Lung (tissue), 12 donors: ENCODE results near the gene TNFRSF13B. TPM values are rescaled to one million over a fixed set of nuclear protein-coding genes. Genes with fewer than 3 reads are reported as not detected.
"Not testable (repeated sequence)": the region's sequence is repeated elsewhere in the genome, so short reads cannot be mapped to it uniquely, and the experiment has no call there.

ENCODE experiments used
- ATAC-seq: fragments of 200-7000 bp; cut with Tn5 transposase; one replicate; pipeline ENCODE4 v1.9.1; 2020; ENCODE audit warnings: moderate number of reproducible peaks; ENCODE audit not compliant: insufficient read depth, low FRiP score
- DNase-seq, 3 donors: peaks; one replicate each; pipeline ENCODE4 v3.0.0-alpha.2; 2013 to 2017
- H3K27ac ChIP-seq, 2 donors: one replicate each; pipeline ENCODE4 v1.5.1; 2013; ENCODE audit warnings: mild to moderate bottlenecking in 2 of 2, moderate library complexity in 2 of 2, control low read depth in 1 of 2, inconsistent platforms in 1 of 2, low read depth in 1 of 2, low read length in 1 of 2
- H3K27me3 ChIP-seq, 3 donors: one replicate each; pipeline ENCODE4 v1.5.1; 2013; ENCODE audit warnings: low read length in 2 of 3; ENCODE audit not compliant: control insufficient read depth in 3 of 3, insufficient read depth in 3 of 3
- H3K36me3 ChIP-seq, 4 donors: one replicate each; pipeline ENCODE4 v1.5.1; 2013; ENCODE audit warnings: low read length in 4 of 4, mild to moderate bottlenecking in 1 of 4, moderate library complexity in 1 of 4; ENCODE audit not compliant: control insufficient read depth in 4 of 4, insufficient read depth in 4 of 4
- H3K4me1 ChIP-seq, 5 donors: one replicate each; pipeline ENCODE4 v1.5.1; 2013; ENCODE audit warnings: low read length in 5 of 5, mild to moderate bottlenecking in 2 of 5, moderate library complexity in 1 of 5; ENCODE audit not compliant: control insufficient read depth in 5 of 5, insufficient read depth in 5 of 5
- H3K4me3 ChIP-seq: one replicate; pipeline ENCODE4 v1.5.1; 2013; ENCODE audit warnings: mild to moderate bottlenecking, control low read depth, moderate library complexity
- H3K9ac ChIP-seq, 2 donors: one replicate each; pipeline ENCODE4 v1.5.1; 2013; ENCODE audit warnings: low read length in 2 of 2, control low read depth in 1 of 2; ENCODE audit not compliant: insufficient read depth in 1 of 2
- H3K9me3 ChIP-seq, 4 donors: one replicate each; pipeline ENCODE4 v1.5.1; 2013; ENCODE audit warnings: low read length in 3 of 4, mild to moderate bottlenecking in 1 of 4, moderate library complexity in 1 of 4; ENCODE audit not compliant: control insufficient read depth in 4 of 4, insufficient read depth in 3 of 4
- WGBS, 2 donors: extraction: QIAGEN DNeasy Blood & Tissue Kit; methylation state at CpG; one replicate each; pipeline ENCODE4 v1.1.7; 2013; 5-methylcytosine and 5-hydroxymethylcytosine counted together
- polyA plus RNA-seq, 2 donors: library from polyadenylated mRNA; stranded (reverse); fragments of 200-250 nt; gene quantifications; one replicate each; pipeline ENCODE4 v1.2.1, GENCODE V29; 2013
- total RNA-seq, 2 donors: library from RNA; depleted of rRNA in 1 of 2; stranded (reverse); fragments of >200 nt in 1 of 2; gene quantifications; one replicate each; pipeline ENCODE4 v1.2.1, GENCODE V29; 2014 to 2021
- TF ChIP-seq, protein P1 (sequence below): IDR thresholded peaks from 2 replicates; pipeline ENCODE4 v1.5.1; 2012; ENCODE audit warnings: mild to moderate bottlenecking; ENCODE audit errors: control extremely low read depth, extremely low read depth
- donor health status: control.
- donor health status: control.
- donor health status: Bipolar disorder and iron deficiency.
- donor health status: healthy.
- donor health status: DM: yes; HTN: yes; CAD: no.

TNFRSF13B gene
- total and polyA plus RNA-seq, 4 donors = 0.08 to 1.4 (median 0.48) TPM

DNA sequence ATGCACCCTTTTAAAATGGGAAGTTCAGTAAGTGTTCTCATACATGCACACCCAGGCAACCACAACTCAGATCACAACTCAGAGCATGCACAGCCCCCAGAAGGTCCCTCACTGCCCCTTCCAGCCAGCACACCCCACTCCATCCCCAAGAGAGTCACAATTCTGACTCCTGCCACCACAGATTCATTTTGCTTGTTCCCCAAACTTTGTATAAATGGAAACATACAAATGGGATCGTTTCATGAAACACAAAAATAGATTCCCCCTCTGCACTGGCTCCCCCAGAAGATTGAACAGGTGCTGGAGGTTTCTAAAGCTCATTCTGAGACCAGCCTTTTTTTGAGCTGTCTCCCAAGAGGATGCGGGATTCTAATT, 3.3 kb upstream of the TNFRSF13B start:
- H3K36me3 ChIP-seq = no peaks in the 10 kb centered on the region
- H3K9ac ChIP-seq = no peak overlapping the region
- H3K9me3 ChIP-seq = no peaks in the 10 kb centered on the region
- H3K27me3 ChIP-seq = peaks cover 0 to 6% (median 0%) of the 10 kb centered on the region in 3 donors
- TF ChIP-seq, protein P1, sequence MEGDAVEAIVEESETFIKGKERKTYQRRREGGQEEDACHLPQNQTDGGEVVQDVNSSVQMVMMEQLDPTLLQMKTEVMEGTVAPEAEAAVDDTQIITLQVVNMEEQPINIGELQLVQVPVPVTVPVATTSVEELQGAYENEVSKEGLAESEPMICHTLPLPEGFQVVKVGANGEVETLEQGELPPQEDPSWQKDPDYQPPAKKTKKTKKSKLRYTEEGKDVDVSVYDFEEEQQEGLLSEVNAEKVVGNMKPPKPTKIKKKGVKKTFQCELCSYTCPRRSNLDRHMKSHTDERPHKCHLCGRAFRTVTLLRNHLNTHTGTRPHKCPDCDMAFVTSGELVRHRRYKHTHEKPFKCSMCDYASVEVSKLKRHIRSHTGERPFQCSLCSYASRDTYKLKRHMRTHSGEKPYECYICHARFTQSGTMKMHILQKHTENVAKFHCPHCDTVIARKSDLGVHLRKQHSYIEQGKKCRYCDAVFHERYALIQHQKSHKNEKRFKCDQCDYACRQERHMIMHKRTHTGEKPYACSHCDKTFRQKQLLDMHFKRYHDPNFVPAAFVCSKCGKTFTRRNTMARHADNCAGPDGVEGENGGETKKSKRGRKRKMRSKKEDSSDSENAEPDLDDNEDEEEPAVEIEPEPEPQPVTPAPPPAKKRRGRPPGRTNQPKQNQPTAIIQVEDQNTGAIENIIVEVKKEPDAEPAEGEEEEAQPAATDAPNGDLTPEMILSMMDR = no peak
- WGBS, 2 donors = 73 to 85% methylated on average over 2 of the region's 2 CpGs
- H3K27ac ChIP-seq = no peak overlapping the region
- DNase-seq (no peak), ATAC-seq (no peak)
- H3K4me3 ChIP-seq = no peak overlapping the region
- H3K4me1 ChIP-seq = no peaks in the 10 kb centered on the region

GRCh38 chr17:16974569-16975276, 2.8 kb upstream of the TNFRSF13B start:
- Histone ChIP-seq H3K27ac (no peak overlapping the region), H3K4me3 (no peak overlapping the region), H3K36me3 (no peaks in the 10 kb centered on the region), H3K9ac (no peak overlapping the region), H3K27me3 (peaks cover 0 to 6% (median 0%) of the 10 kb centered on the region in 3 donors), H3K9me3 (no peaks in the 10 kb centered on the region), H3K4me1 (no peaks in the 10 kb centered on the region)
- TF ChIP-seq, protein P1 = no peak
- WGBS, 2 donors = 89% methylated on average over 6 of the region's 6 CpGs
- DNase-seq (no peak), ATAC-seq (no peak)

- H3K27me3 ChIP-seq = peaks cover 0 to 6% (median 0%) of the 10 kb centered on the region in 3 donors
- H3K36me3 ChIP-seq = no peaks in the 10 kb centered on the region
- no peak overlapping the region for H3K27ac ChIP-seq
- no peak overlapping the region for H3K9ac ChIP-seq
- no peaks in the 10 kb centered on the region for H3K4me1 ChIP-seq
- 83 to 84% methylated on average over 13 of the region's 13 CpGs for WGBS, 2 donors
- no peaks in the 10 kb centered on the region for H3K9me3 ChIP-seq
- no peak for DNase-seq
- no peak overlapping the region for H3K4me3 ChIP-seq
- TF ChIP-seq, protein P1 = no peak
- ATAC-seq = no peak
Observed at GRCh38 chr17:16973760-16974540, 2.0 kb upstream of the TNFRSF13B start.

- H3K4me3 ChIP-seq = not testable (repeated sequence)
- WGBS, 2 donors = 70 to 71% methylated on average over 10 of the region's 10 CpGs
Observed at GRCh38 chr17:16973043-16973442, 1.1 kb upstream of the TNFRSF13B start.

More at GRCh38 chr17:16973043-16973442, 1.1 kb upstream of the TNFRSF13B start:
- not testable (repeated sequence) for ATAC-seq, H3K9ac ChIP-seq, H3K36me3 ChIP-seq, H3K4me1 ChIP-seq, H3K27me3 ChIP-seq, H3K9me3 ChIP-seq, H3K27ac ChIP-seq, DNase-seq
